Peyer's patch (tissue), 4 donors: ENCODE data around the gene STXBP3. TPM values are rescaled to one million over a fixed set of nuclear protein-coding genes. Genes with fewer than 3 reads are reported as not detected.

Experiments
- DNase-seq, 3 donors: peaks; one replicate each; pipeline ENCODE4 v3.0.0-alpha.2; 2017 to 2019
- H3K27ac ChIP-seq, 4 donors: fragments of 200-600 bp; sonication (generic); one replicate each; pipeline ENCODE4 v1.5.1; 2016 to 2019
- H3K27me3 ChIP-seq, 2 donors: fragments of 200-600 bp; sonication (generic); one replicate each; pipeline ENCODE4 v1.5.1; 2019
- H3K36me3 ChIP-seq, 3 donors: fragments of 200-600 bp; sonication (generic); one replicate each; pipeline ENCODE4 v1.5.1; 2016 to 2019
- H3K4me1 ChIP-seq, 4 donors: fragments of 200-600 bp; sonication (generic); one replicate each; pipeline ENCODE4 v1.5.1; 2016 to 2019
- H3K4me3 ChIP-seq, 4 donors: fragments of 200-600 bp; sonication (generic); 1 replicate in 3 of 4; 2 replicates in 1 of 4; pipeline ENCODE4 v1.5.1; 2016 to 2019; ENCODE audit warnings: mild to moderate bottlenecking in 1 of 4
- H3K9me3 ChIP-seq, 4 donors: fragments of 200-600 bp; sonication (generic); one replicate each; pipeline ENCODE4 v1.5.1; 2016 to 2019; ENCODE audit warnings: mild to moderate bottlenecking in 1 of 4
- POLR2A ChIP-seq, 2 donors: fragments of 450-650 bp; IDR thresholded peaks; one replicate each; pipeline ENCODE4 v1.5.1; 2017; ENCODE audit warnings: antibody characterized with exemption in 2 of 2, mild to moderate bottlenecking in 2 of 2, moderate library complexity in 2 of 2
- total RNA-seq, 4 donors: library from RNA; depleted of rRNA; stranded (reverse); fragments of >200 nt; gene quantifications; one replicate each; pipeline ENCODE4 v1.1.0, GENCODE V29; 2016
- TF ChIP-seq, protein P1 (sequence below), 6 experiments: fragments of 450-650 bp in 4 of 6; fragments of 200-600 bp in 2 of 6; sonication (generic) in 1 of 6; IDR thresholded peaks; one replicate each; pipeline ENCODE4 v1.5.1; 2017 to 2019; ENCODE audit warnings: antibody characterized with exemption in 6 of 6, mild to moderate bottlenecking in 3 of 6, moderate library complexity in 1 of 6

STXBP3 gene
- total RNA-seq, 4 donors from 2014 or later, result 51.3 to 106 (median 64.2) TPM

DNA sequence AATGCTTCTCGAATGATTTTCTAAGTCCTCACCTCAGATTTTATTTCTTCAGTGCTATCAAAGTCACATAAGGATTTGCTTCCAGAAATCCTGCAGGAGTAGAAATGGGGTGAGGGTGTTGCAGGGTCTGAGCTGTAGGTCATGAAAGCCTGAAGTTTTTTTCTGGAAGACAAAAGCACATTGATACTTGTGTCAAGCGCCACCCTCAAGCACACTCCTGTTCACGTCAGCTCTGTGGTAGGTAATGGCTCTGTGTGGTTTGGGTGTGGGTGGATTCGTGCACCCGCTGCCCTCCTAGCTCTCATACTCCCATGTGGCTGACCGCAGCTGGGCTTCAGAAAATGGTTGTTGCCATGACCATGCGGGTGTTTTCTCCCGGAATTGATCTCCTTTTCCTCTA lies 70.5 kb downstream of the STXBP3 start:
- peak overlapping the region; percentile 18 to 85 (median 59) for H3K27ac ChIP-seq
- TF ChIP-seq, protein P1, sequence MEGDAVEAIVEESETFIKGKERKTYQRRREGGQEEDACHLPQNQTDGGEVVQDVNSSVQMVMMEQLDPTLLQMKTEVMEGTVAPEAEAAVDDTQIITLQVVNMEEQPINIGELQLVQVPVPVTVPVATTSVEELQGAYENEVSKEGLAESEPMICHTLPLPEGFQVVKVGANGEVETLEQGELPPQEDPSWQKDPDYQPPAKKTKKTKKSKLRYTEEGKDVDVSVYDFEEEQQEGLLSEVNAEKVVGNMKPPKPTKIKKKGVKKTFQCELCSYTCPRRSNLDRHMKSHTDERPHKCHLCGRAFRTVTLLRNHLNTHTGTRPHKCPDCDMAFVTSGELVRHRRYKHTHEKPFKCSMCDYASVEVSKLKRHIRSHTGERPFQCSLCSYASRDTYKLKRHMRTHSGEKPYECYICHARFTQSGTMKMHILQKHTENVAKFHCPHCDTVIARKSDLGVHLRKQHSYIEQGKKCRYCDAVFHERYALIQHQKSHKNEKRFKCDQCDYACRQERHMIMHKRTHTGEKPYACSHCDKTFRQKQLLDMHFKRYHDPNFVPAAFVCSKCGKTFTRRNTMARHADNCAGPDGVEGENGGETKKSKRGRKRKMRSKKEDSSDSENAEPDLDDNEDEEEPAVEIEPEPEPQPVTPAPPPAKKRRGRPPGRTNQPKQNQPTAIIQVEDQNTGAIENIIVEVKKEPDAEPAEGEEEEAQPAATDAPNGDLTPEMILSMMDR (IDR thresholded peaks at IDR 0.05), result no peak
- no peak for TF ChIP-seq POLR2A (IDR thresholded peaks at IDR 0.05)
- H3K36me3 ChIP-seq, result no peaks in the 10 kb centered on the region
- H3K9me3 ChIP-seq, result no peaks in the 10 kb centered on the region
- H3K4me3 ChIP-seq, result peak overlapping the region in 2 of 4 donors; percentile 37 to 39
- H3K4me1 ChIP-seq, result peaks cover 0 to 17% (median 0%) of the 10 kb centered on the region in 4 donors
- H3K27me3 ChIP-seq, result no peaks in the 10 kb centered on the region
- no peak for DNase-seq

GRCh38 chr1:108817811-108818210 lies 71.3 kb downstream of the STXBP3 start:
- TF ChIP-seq, protein P1 (IDR thresholded peaks at IDR 0.05), result no peak
- no peak for TF ChIP-seq POLR2A (IDR thresholded peaks at IDR 0.05)
- no peak for DNase-seq
- Histone ChIP-seq H3K36me3 (no peaks in the 10 kb centered on the region), H3K27ac (peak overlapping the region in 1 of 4 donors; percentile 85), H3K27me3 (no peaks in the 10 kb centered on the region), H3K4me3 (no peak overlapping the region), H3K4me1 (peaks cover 0 to 17% (median 0%) of the 10 kb centered on the region in 4 donors), H3K9me3 (no peaks in the 10 kb centered on the region)

GRCh38 chr1:108819878-108820277 lies 73.4 kb downstream of the STXBP3 start:
- no peak for DNase-seq
- no peak for TF ChIP-seq POLR2A (IDR thresholded peaks at IDR 0.05)
- TF ChIP-seq, protein P1 (IDR thresholded peaks at IDR 0.05), result no peak
- Histone ChIP-seq H3K4me1 (peaks cover 0 to 17% (median 0%) of the 10 kb centered on the region in 4 donors), H3K36me3 (no peaks in the 10 kb centered on the region), H3K9me3 (no peaks in the 10 kb centered on the region), H3K4me3 (no peak overlapping the region), H3K27me3 (no peaks in the 10 kb centered on the region), H3K27ac (no peak overlapping the region)

DNA sequence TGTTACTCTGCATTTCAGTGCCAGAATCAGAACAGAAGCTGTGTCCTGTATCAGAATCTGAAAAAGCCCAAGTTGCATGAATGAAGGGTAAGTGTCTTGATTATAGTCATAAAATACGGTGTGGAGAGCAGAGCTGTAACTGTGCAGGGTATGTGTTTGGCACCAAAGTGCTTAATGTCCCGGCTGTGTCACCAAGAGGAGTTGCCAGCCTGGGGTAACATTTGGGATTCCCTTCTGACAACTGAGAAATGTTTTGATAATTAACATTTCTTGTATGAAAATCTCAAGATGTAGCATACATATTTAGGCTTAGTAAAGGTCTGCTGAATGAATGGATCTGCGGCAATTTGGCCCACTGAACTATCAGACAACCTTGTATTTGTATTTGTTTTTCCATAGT lies 77.2 kb downstream of the STXBP3 start:
- TF ChIP-seq, protein P1 (IDR thresholded peaks at IDR 0.05), result no peak
- TF ChIP-seq POLR2A (IDR thresholded peaks at IDR 0.05), result no peak
- H3K36me3 ChIP-seq, result no peaks in the 10 kb centered on the region
- H3K27me3 ChIP-seq, result no peaks in the 10 kb centered on the region
- no peak for DNase-seq
- H3K9me3 ChIP-seq, result no peaks in the 10 kb centered on the region
- no peak overlapping the region for H3K4me3 ChIP-seq
- no peak overlapping the region for H3K27ac ChIP-seq
- H3K4me1 ChIP-seq, result peaks cover 0 to 4% (median 0%) of the 10 kb centered on the region in 4 donors

- Histone ChIP-seq H3K27ac (no peak overlapping the region), H3K36me3 (no peaks in the 10 kb centered on the region), H3K4me3 (no peak overlapping the region), H3K27me3 (no peaks in the 10 kb centered on the region), H3K4me1 (peaks cover 0 to 8% (median 0%) of the 10 kb centered on the region in 4 donors), H3K9me3 (no peaks in the 10 kb centered on the region)
- no peak for DNase-seq
- TF ChIP-seq, protein P1 (IDR thresholded peaks at IDR 0.05), result no peak
- no peak for TF ChIP-seq POLR2A (IDR thresholded peaks at IDR 0.05)
These were observed 77.6 kb downstream of the STXBP3 start for GRCh38 chr1:108824051-108824450.
